GM12865 (cell line): ENCODE measurements around the gene OR8H2.
"Not testable (repeated sequence)": the region's sequence is repeated elsewhere in the genome, so short reads cannot be mapped to it uniquely, and the experiment has no call there.

Experiments
- DNase-seq: peaks from one replicate; pipeline ENCODE4 v3.0.0; 2010; ENCODE audit warnings: low read depth
- H3K4me3 ChIP-seq: 2 replicates; pipeline ENCODE4 v1.5.1; 2011; ENCODE audit warnings: mild to moderate bottlenecking, low read depth, low read length, control low read depth
- TF ChIP-seq, protein P1 (sequence below): IDR thresholded peaks from 2 replicates; pipeline ENCODE4 v1.5.1; 2011; ENCODE audit warnings: low read length, control low read depth, low read depth, inconsistent platforms; ENCODE audit not compliant: insufficient read depth; ENCODE audit errors: missing control alignments

OR8H2 gene

DNA sequence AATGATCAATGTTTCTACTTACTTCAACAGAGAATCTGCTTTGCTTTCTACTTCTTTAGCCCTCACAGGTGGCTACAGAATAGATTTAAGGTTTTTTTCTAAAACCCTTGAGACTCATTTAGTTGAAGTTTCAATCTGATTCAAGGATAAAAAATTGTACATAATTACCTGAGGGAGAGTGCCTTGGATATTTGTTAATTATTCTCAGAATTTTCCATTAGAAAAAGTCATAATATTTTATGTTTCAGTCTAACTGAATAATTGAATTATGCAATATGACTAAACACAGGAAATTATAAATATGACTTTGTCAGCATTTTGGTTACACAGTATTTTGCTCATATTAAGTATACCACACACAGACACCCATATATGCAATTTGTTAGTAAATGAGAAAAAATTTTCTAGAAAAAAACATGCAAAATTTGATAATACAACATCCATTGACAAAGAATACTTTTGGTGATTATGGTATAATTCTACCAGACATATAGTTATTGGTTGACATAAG, 36.7 kb downstream of the OR8H2 start, which contains the start of gene OR8J3:
TSS of gene OR8J3 (minus strand) at position 51 of the 511 bp plus-strand sequence. CDS start 2,483 bp downstream, outside the sequence.
- no peak within 1 kb of the TSS for H3K4me3 ChIP-seq
- no peak for DNase-seq
- TF ChIP-seq, protein P1, sequence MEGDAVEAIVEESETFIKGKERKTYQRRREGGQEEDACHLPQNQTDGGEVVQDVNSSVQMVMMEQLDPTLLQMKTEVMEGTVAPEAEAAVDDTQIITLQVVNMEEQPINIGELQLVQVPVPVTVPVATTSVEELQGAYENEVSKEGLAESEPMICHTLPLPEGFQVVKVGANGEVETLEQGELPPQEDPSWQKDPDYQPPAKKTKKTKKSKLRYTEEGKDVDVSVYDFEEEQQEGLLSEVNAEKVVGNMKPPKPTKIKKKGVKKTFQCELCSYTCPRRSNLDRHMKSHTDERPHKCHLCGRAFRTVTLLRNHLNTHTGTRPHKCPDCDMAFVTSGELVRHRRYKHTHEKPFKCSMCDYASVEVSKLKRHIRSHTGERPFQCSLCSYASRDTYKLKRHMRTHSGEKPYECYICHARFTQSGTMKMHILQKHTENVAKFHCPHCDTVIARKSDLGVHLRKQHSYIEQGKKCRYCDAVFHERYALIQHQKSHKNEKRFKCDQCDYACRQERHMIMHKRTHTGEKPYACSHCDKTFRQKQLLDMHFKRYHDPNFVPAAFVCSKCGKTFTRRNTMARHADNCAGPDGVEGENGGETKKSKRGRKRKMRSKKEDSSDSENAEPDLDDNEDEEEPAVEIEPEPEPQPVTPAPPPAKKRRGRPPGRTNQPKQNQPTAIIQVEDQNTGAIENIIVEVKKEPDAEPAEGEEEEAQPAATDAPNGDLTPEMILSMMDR = no peak

DNA sequence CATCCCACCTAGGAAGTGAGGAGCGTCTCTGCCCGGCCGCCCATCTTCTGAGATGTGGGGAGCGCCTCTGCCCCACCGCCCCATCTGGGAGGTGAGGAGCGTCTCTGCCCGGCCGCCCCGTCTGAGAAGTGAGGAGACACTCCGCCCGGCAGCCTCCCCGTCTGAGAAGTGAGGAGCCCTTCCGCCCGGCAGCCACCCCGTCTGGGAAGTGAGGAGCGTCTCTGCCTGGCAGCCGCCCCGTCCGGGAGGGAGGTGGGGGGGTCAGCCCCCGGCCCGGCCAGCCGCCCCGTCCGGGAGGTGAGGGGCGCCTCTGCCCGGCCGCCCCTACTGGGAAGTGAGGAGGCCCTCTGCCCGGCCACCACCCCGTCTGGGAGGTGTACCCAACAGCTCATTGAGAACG, 40.2 kb downstream of the OR8H2 start:
- not testable (repeated sequence) for DNase-seq

DNA sequence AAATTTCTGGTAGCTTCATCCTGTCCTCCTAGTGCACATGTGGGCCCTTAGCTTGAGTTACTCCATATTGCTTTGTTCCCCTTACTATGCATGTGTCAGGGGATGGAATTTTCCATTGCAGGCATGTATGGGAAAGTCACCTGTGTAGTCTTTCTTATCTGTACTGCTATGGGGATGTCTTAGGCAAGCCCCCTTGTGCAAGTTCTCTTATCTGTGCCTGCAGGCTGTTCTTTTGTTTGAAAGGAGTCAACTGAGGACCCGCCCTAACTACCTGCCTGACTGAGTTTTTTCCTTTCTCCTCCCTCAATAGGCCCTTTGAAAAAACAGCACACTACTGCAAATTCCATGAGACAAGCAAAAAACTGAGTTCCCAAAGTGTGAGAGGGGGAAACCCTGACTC, 47.9 kb downstream of the OR8H2 start:
- TF ChIP-seq, protein P1 = no peak
- H3K4me3 ChIP-seq = no peak overlapping the region
- no peak for DNase-seq

More for the DNA sequence above, 40.2 kb downstream of the OR8H2 start:
- H3K4me3 ChIP-seq = not testable (repeated sequence)

DNA sequence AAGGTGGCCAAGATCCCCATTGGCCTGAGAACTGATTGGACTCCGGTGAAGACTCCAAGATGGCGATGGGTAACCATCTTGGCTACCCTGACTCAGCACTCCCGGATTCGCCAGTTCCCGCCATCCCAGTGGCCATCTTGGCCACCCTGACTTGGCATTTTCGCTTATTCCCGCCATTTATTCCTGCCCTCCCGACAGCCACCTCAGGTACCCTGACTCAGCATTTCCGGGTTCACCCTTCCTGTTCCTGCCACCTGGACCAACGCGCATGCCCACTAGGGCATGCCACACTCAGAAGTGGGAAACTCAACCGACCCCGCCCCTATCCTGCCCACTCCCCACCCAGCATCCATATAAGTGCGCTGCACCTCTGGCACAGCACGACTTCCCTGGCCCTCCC, 48.8 kb downstream of the OR8H2 start:
- no peak for DNase-seq
- TF ChIP-seq, protein P1 = no peak

More for the DNA sequence above, 48.8 kb downstream of the OR8H2 start:
- no peak overlapping the region for H3K4me3 ChIP-seq
